Activated CD8-positive, alpha-beta memory T cell treated with anti-CD3 and anti-CD28 coated beads, Interleukin-2, amount 10 ng/mL, durations not matched to agents 7 days and 5 days (primary cell): ENCODE results near the gene CSF1R. TPM values are rescaled to one million over a fixed set of nuclear protein-coding genes. Genes with fewer than 3 reads are reported as not detected.
"Not testable (repeated sequence)": the region's sequence is repeated elsewhere in the genome, so short reads cannot be mapped to it uniquely, and the experiment has no call there.

Source experiments
- ATAC-seq: fragments of 150-1000 bp; cut with Tn5 transposase; one replicate; pipeline ENCODE4 v1.10.0; 2021; ENCODE audit warnings: moderate library complexity
- CTCF ChIA-PET: fragments of 350-600 bp; sonication (Branson Sonifier 250); formaldehyde crosslinking; loops from one replicate; lab custom pipeline; 2021; ENCODE audit warnings: antibody characterized with exemption; lab: Charles Lee
- DNase-seq: peaks from one replicate; pipeline ENCODE4 v3.0.0-alpha.2; 2020
- H3K27ac Mint-ChIP-seq: one replicate; pipeline ENCODE4 v1.8.0; 2021; ENCODE audit warnings: mild to moderate bottlenecking, mixed read lengths
- H3K27me3 Mint-ChIP-seq: one replicate; pipeline ENCODE4 v1.8.0; 2021; ENCODE audit warnings: mixed read lengths
- H3K36me3 Mint-ChIP-seq: one replicate; pipeline ENCODE4 v1.8.0; 2021; ENCODE audit warnings: mild to moderate bottlenecking, mixed read lengths
- H3K4me1 Mint-ChIP-seq: one replicate; pipeline ENCODE4 v1.8.0; 2021; ENCODE audit warnings: mixed read lengths
- H3K4me3 Mint-ChIP-seq: one replicate; pipeline ENCODE4 v1.8.0; 2021; ENCODE audit warnings: mild to moderate bottlenecking, moderate library complexity, mixed read lengths
- H3K9me3 Mint-ChIP-seq: one replicate; pipeline ENCODE4 v1.8.0; 2022; ENCODE audit warnings: low read depth, mixed read lengths
- total RNA-seq, 2 experiments: library from RNA; stranded (reverse); gene quantifications; one replicate each; pipeline ENCODE4 v1.2.3, GENCODE V29; 2021

The CSF1R gene
- total RNA-seq, 2 experiments from 2014 or later = 0.26 TPM; not detected in 1

DNA sequence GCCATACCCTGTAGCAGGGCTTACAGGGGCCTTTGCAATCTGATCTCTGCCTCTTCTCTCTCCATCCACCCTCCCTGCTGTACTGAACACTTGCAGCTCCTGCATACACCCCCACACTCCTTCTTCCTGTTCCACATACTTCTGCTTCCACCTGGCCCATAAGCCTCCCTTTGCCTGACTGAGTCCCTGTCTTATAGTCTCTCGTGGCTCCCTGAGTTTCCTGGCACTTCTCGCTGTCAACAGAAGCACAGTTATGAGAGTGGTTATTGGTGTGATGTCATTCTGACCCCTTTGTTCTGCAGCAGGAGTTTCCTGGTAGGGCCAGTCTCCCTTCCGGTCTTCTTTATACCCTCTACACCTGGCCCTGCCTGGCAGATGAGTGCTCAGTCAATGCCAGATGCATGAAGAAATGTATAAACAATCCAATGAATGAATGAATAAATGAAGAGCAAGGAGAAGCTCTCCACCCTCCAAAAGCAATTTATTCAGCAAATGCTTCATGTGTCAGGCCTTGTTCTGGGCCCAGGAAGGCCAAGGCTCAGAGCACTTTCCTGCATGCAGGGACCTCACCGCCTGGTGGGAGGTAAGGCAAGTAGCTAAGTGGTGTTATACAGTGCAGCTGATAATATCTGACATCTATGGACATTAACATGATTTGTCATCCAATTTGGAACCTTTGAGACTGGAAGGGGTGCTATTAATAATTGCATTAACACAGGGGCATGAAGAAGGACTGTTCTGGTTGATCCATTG is 20.5 kb upstream of the CSF1R start:
- Mint-ChIP-seq H3K4me3 (no peak overlapping the region), H3K9me3 (no peaks in the 10 kb centered on the region), H3K4me1 (peaks cover 6% of the 10 kb centered on the region), H3K36me3 (no peaks in the 10 kb centered on the region), H3K27ac (no peak overlapping the region), H3K27me3 (peaks cover 20% of the 10 kb centered on the region)
- ATAC-seq (no peak), DNase-seq (no peak)
- CTCF ChIA-PET = interaction anchor here (0.7 kb wide), 1 partner anchor 33 kb away, joined by 3 read pairs; no protein-coding TSS in a partner anchor

GRCh38 chr5:150105928-150106615 is 19.7 kb upstream of the CSF1R start:
- Mint-ChIP-seq H3K36me3 (no peaks in the 10 kb centered on the region), H3K4me3 (no peak overlapping the region), H3K27ac (no peak overlapping the region), H3K9me3 (no peaks in the 10 kb centered on the region), H3K4me1 (peaks cover 5% of the 10 kb centered on the region), H3K27me3 (peaks cover 16% of the 10 kb centered on the region)
- no peak for DNase-seq
- no peak for ATAC-seq
- CTCF ChIA-PET = no interaction called here

GRCh38 chr5:150104550-150104870 is 18.2 kb upstream of the CSF1R start:
- ATAC-seq (no peak), DNase-seq (no peak)
- CTCF ChIA-PET = no interaction called here
- Mint-ChIP-seq H3K4me1 (peaks cover 5% of the 10 kb centered on the region), H3K27me3 (peaks cover 8% of the 10 kb centered on the region), H3K4me3 (no peak overlapping the region), H3K9me3 (no peaks in the 10 kb centered on the region), H3K27ac (no peak overlapping the region), H3K36me3 (no peaks in the 10 kb centered on the region)

GRCh38 chr5:150103678-150104549 is 17.6 kb upstream of the CSF1R start:
- ATAC-seq (no peak), DNase-seq (no peak)
- Mint-ChIP-seq H3K27ac (no peak overlapping the region), H3K4me3 (no peak overlapping the region), H3K4me1 (peaks cover 5% of the 10 kb centered on the region), H3K36me3 (no peaks in the 10 kb centered on the region), H3K9me3 (no peaks in the 10 kb centered on the region), H3K27me3 (peaks cover 11% of the 10 kb centered on the region)
- CTCF ChIA-PET = no interaction called here

- ATAC-seq = no peak
- Mint-ChIP-seq H3K4me3 (no peak overlapping the region), H3K4me1 (no peaks in the 10 kb centered on the region)
These were observed 14.7 kb upstream of the CSF1R start for GRCh38 chr5:150101023-150101422.

DNA sequence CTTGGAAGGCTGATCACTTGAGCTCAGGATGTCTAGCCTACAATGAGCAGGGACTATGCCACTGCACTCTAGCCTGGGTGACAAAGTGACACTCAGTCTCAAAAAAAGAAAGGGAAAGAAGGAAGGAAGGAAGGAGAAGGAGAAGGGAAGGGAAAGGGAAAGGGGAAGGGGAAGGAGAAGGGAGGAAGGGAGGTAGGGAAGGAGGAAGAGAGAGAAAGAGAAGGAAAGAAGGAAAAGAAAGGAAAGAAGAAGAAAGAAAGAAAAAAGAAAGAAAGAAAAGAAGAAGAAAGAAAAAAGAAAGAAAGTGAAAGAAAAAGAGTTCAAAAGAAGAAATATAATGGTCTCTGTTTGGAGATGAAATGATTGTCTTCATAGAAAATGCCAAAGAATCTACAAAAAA is 10.8 kb upstream of the CSF1R start:
- CTCF ChIA-PET = no interaction called here
- Mint-ChIP-seq H3K36me3 (no peaks in the 10 kb centered on the region), H3K4me1 (peaks cover 3% of the 10 kb centered on the region), H3K9me3 (no peaks in the 10 kb centered on the region), H3K27me3 (peaks cover 44% of the 10 kb centered on the region), H3K27ac (no peak overlapping the region), H3K4me3 (no peak overlapping the region)
- DNase-seq (no peak), ATAC-seq (no peak)

More at GRCh38 chr5:150101023-150101422, 14.7 kb upstream of the CSF1R start:
- H3K36me3 Mint-ChIP-seq = no peaks in the 10 kb centered on the region
- CTCF ChIA-PET = no interaction called here
- DNase-seq = no peak
- H3K27me3 Mint-ChIP-seq = peaks cover 28% of the 10 kb centered on the region
- no peak overlapping the region for H3K27ac Mint-ChIP-seq
- H3K9me3 Mint-ChIP-seq = no peaks in the 10 kb centered on the region

DNA sequence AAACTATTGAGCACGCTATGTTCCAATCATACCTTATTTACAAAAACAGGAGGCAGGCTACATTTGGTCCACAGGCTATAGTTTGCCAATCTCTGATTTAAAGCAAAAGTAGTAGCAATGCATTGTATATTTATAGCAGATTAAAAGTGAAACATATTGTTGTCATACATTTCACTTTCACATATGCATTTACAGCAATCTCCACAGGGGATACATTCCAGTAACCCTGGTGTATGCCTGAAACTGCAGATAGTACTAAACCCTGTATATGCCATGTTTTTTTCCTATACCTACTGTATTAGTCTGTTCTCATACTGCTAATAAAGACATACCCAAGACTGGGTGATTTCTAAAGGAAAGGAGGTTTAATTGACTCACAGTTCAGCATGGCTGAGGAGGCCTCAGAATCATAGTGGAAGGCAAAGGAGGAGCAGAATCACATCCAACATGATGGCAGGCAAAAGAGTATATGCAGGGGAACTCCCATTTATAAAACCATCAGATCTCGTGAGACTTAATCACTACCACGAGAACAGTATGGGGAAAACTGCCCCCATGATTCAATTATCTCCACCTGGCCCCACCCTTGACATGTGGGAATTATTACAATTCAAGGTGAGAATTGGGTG is 5.9 kb upstream of the CSF1R start:
- H3K36me3 Mint-ChIP-seq = no peaks in the 10 kb centered on the region
- H3K4me3 Mint-ChIP-seq = no peak overlapping the region
- no peak for DNase-seq
- ATAC-seq = peak; percentile 39
- H3K27ac Mint-ChIP-seq = no peak overlapping the region
- peaks cover 60% of the 10 kb centered on the region for H3K27me3 Mint-ChIP-seq
- peaks cover 8% of the 10 kb centered on the region for H3K4me1 Mint-ChIP-seq
- CTCF ChIA-PET = no interaction called here
- no peaks in the 10 kb centered on the region for H3K9me3 Mint-ChIP-seq

DNA sequence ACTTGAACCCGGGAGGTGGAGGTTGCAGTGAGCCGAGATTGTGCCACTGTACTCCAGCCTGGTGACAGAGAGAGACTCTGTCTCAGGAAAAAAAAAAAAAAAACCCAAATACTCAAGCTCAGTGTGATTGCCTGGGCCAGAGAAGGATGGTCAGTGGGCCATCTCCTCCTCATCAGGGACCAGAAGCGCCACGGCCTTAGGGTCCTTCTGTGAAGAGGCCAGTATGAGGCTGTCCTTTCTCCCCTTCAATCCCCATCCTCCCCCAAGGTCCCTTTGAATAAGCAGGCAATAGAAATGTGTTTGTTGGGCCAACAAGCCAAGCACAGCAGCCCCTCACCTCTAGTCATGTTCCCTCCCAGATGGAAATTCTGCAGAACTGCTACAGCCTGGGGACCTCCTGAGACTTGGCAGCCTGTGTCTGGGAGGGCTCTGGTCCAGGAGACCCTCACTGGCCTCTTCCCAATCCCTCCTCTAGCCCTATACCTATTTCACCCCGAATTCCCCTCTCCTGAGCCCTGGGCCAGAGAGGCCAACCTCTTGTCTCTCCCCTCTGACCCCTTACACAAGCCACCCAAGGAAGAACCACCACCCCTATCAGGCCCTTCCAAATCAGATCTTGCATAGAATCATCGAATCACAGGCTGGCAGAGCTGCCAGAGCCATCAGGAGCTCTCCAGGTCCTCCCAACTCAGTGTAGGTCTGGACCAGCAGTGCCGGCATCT is 1.0 kb downstream of the CSF1R start:
- ATAC-seq (no peak), DNase-seq (peak; percentile 26)
- Mint-ChIP-seq H3K9me3 (no peaks in the 10 kb centered on the region), H3K27ac (no peak overlapping the region), H3K4me3 (no peak overlapping the region), H3K27me3 (peaks cover 66% of the 10 kb centered on the region), H3K4me1 (peaks cover 9% of the 10 kb centered on the region), H3K36me3 (no peaks in the 10 kb centered on the region)
- CTCF ChIA-PET = no interaction called here

DNA sequence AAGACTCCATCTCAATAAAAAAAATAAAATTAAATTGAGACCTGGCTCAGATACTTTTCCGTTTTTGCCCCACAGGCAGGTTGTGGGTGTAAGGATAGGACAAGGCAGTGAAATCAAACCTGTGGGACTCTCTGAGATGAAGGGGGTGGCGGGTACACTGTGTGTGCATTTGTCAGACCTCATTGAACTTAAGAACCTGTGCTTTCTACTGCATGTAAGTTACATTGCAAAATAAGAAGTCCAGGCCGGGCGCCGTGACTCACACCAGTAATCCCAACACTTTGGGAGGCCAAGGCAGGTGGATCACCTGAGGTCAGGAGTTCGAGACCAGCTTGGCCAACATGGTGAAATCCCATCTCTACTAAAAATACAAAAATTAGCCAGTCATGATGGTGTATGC is 1.6 kb downstream of the CSF1R start:
- H3K4me3 Mint-ChIP-seq, CTCF ChIA-PET, H3K27ac Mint-ChIP-seq, H3K4me1 Mint-ChIP-seq, H3K36me3 Mint-ChIP-seq, H3K9me3 Mint-ChIP-seq, ATAC-seq: not testable (repeated sequence)
- peak; percentile 12 for DNase-seq
- peaks cover 63% of the 10 kb centered on the region for H3K27me3 Mint-ChIP-seq

DNA sequence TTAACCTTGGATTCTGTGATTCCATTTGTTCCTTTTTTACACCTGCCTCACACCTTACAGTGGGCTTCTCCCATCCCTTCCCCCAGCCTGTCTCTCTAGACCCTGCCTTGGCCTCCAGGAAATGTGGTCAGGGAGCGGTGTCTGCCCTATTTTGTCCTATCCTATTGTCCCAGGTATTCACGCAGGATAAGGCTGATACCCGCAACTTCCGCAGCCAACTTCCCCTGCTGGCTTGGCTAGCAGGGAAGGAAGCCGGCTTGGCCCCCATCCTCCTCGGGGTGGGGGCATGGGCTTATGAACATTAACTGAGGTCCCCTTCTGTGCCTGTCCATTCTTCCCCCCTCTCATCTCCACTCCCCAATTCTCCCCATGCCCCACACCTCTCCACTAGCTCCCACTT is 3.5 kb downstream of the CSF1R start:
- Mint-ChIP-seq H3K9me3 (no peaks in the 10 kb centered on the region), H3K36me3 (no peaks in the 10 kb centered on the region), H3K4me3 (no peak overlapping the region), H3K27ac (no peak overlapping the region), H3K27me3 (peaks cover 50% of the 10 kb centered on the region), H3K4me1 (peaks cover 9% of the 10 kb centered on the region)
- DNase-seq (peak; percentile 12), ATAC-seq (no peak)
- CTCF ChIA-PET = no interaction called here

- Mint-ChIP-seq H3K27me3 (peaks cover 45% of the 10 kb centered on the region), H3K4me3 (no peak overlapping the region), H3K36me3 (no peaks in the 10 kb centered on the region), H3K9me3 (no peaks in the 10 kb centered on the region), H3K4me1 (peaks cover 9% of the 10 kb centered on the region), H3K27ac (no peak overlapping the region)
- CTCF ChIA-PET = no interaction called here
- ATAC-seq = peak; percentile 16
- peak; percentile 38 for DNase-seq
These were observed 4.0 kb downstream of the CSF1R start for GRCh38 chr5:150082374-150082773.

- Mint-ChIP-seq H3K27ac (no peak overlapping the region), H3K4me3 (no peak overlapping the region), H3K27me3 (peaks cover 42% of the 10 kb centered on the region), H3K9me3 (no peaks in the 10 kb centered on the region), H3K4me1 (peaks cover 9% of the 10 kb centered on the region), H3K36me3 (no peaks in the 10 kb centered on the region)
- ATAC-seq (no peak), DNase-seq (peak; percentile 38)
- CTCF ChIA-PET = no interaction called here
These were observed 4.6 kb downstream of the CSF1R start for GRCh38 chr5:150081541-150082283.
